Measurements from ENCODE around the gene PSMA1.

PSMA1 gene

GRCh38 chr11:14541192-14541947 is 21.2 kb upstream of the PSMA1 start:
- Histone ChIP-seq H3K27ac (ENCODE audit: low read length) (no peak overlapping the region), H3K4me1 (ENCODE audit: low read length) (peaks cover 7% of the 10 kb centered on the region), H3K79me2 (ENCODE audit: low read length) (no peaks in the 10 kb centered on the region), H3K9me2 (replicated peaks; ENCODE audit: insufficient read depth, low read length) (no peaks in the 10 kb centered on the region), H2AFZ (ENCODE audit: low read length) (no peak overlapping the region), H3K9ac (ENCODE audit: low read length) (no peak overlapping the region), H3K27me3 (replicated peaks; ENCODE audit: insufficient read depth, low read length) (no peaks in the 10 kb centered on the region), H3K36me3 (replicated peaks; ENCODE audit: insufficient read depth, low read length) (no peaks in the 10 kb centered on the region), H3K4me2 (ENCODE audit: low read depth, low read length) (no peak overlapping the region), H3K4me3 (ENCODE audit: low read length) (no peak overlapping the region), H3F3A (ENCODE audit: insufficient read depth, low read length) (no peaks in the 10 kb centered on the region; the same call in 1 of the 2 replicates), H3K9me3 (replicated peaks; ENCODE audit: insufficient read depth, low read length) (no peaks in the 10 kb centered on the region), H4K20me1 (ENCODE audit: insufficient read depth, low read length) (no peaks in the 10 kb centered on the region)
- TF ChIP-seq EZH2 (optimal IDR thresholded peaks at IDR 0.05; ENCODE audit: low read depth, low read length) (no peak), EZH2phosphoT487 (IDR thresholded peaks at IDR 0.05; ENCODE audit: low read length) (no peak)
- TF ChIP-seq, protein P1, sequence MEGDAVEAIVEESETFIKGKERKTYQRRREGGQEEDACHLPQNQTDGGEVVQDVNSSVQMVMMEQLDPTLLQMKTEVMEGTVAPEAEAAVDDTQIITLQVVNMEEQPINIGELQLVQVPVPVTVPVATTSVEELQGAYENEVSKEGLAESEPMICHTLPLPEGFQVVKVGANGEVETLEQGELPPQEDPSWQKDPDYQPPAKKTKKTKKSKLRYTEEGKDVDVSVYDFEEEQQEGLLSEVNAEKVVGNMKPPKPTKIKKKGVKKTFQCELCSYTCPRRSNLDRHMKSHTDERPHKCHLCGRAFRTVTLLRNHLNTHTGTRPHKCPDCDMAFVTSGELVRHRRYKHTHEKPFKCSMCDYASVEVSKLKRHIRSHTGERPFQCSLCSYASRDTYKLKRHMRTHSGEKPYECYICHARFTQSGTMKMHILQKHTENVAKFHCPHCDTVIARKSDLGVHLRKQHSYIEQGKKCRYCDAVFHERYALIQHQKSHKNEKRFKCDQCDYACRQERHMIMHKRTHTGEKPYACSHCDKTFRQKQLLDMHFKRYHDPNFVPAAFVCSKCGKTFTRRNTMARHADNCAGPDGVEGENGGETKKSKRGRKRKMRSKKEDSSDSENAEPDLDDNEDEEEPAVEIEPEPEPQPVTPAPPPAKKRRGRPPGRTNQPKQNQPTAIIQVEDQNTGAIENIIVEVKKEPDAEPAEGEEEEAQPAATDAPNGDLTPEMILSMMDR (IDR thresholded peaks at IDR 0.05; ENCODE audit: low read length), result no peak
- DNase-seq, result no peak

DNA sequence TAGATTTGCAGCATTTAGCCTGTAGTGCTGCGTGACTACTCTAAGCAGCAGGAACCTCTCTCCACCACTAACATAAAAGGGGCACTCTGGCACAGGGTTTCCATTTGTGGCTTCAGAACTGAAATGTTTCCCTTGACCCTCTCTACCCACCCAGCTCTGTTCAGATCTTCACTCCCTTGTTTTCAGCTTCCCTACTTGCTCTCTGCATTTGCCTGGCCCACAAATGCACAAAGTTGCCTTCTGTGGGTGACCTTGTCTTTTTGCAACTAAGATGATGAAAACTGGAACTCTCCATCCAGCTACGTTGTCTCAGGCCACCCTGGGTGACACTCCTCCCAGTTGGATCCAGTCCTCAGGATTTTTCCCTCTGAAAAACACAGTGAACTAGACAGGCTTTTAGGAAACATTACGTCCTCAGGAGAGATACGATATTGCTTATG is 19.8 kb upstream of the PSMA1 start:
- DNase-seq, result no peak
- no peaks in the 10 kb centered on the region for H3K79me2 ChIP-seq (ENCODE audit: low read length)
- H3K4me1 ChIP-seq (ENCODE audit: low read length), result peaks cover 7% of the 10 kb centered on the region
- no peak overlapping the region for H2AFZ ChIP-seq (ENCODE audit: low read length)
- H3K36me3 ChIP-seq (replicated peaks; ENCODE audit: insufficient read depth, low read length), result no peaks in the 10 kb centered on the region
- no peaks in the 10 kb centered on the region for H3K9me2 ChIP-seq (replicated peaks; ENCODE audit: insufficient read depth, low read length)
- H3K4me2 ChIP-seq (ENCODE audit: low read depth, low read length), result no peak overlapping the region
- H3K4me3 ChIP-seq (ENCODE audit: low read length), result no peak overlapping the region
- no peak for TF ChIP-seq EZH2 (optimal IDR thresholded peaks at IDR 0.05; ENCODE audit: low read depth, low read length)
- no peak for TF ChIP-seq EZH2phosphoT487 (IDR thresholded peaks at IDR 0.05; ENCODE audit: low read length)
- TF ChIP-seq, protein P1 (IDR thresholded peaks at IDR 0.05; ENCODE audit: low read length), result no peak
- H4K20me1 ChIP-seq (ENCODE audit: insufficient read depth, low read length), result no peaks in the 10 kb centered on the region
- H3K9me3 ChIP-seq (replicated peaks; ENCODE audit: insufficient read depth, low read length), result no peaks in the 10 kb centered on the region
- H3K27me3 ChIP-seq (replicated peaks; ENCODE audit: insufficient read depth, low read length), result no peaks in the 10 kb centered on the region
- no peaks in the 10 kb centered on the region; the same call in 1 of the 2 replicates for H3F3A ChIP-seq (ENCODE audit: insufficient read depth, low read length)
- no peak overlapping the region for H3K27ac ChIP-seq (ENCODE audit: low read length)
- H3K9ac ChIP-seq (ENCODE audit: low read length), result no peak overlapping the region

- H2AFZ ChIP-seq (ENCODE audit: low read length), result no peak overlapping the region
- no peak overlapping the region for H3K27ac ChIP-seq (ENCODE audit: low read length)
- no peak overlapping the region for H3K4me2 ChIP-seq (ENCODE audit: low read depth, low read length)
- DNase-seq, result no peak
- no peaks in the 10 kb centered on the region for H4K20me1 ChIP-seq (ENCODE audit: insufficient read depth, low read length)
- no peak for TF ChIP-seq EZH2phosphoT487 (IDR thresholded peaks at IDR 0.05; ENCODE audit: low read length)
- TF ChIP-seq EZH2 (optimal IDR thresholded peaks at IDR 0.05; ENCODE audit: low read depth, low read length), result no peak
- TF ChIP-seq, protein P1 (IDR thresholded peaks at IDR 0.05; ENCODE audit: low read length), result no peak
- H3K79me2 ChIP-seq (ENCODE audit: low read length), result no peaks in the 10 kb centered on the region
- no peaks in the 10 kb centered on the region for H3K27me3 ChIP-seq (replicated peaks; ENCODE audit: insufficient read depth, low read length)
- no peak overlapping the region for H3K9ac ChIP-seq (ENCODE audit: low read length)
- H3K4me1 ChIP-seq (ENCODE audit: low read length), result no peaks in the 10 kb centered on the region
- no peaks in the 10 kb centered on the region for H3K9me2 ChIP-seq (replicated peaks; ENCODE audit: insufficient read depth, low read length)
- no peaks in the 10 kb centered on the region; the same call in 1 of the 2 replicates for H3F3A ChIP-seq (ENCODE audit: insufficient read depth, low read length)
- no peak overlapping the region for H3K4me3 ChIP-seq (ENCODE audit: low read length)
- H3K9me3 ChIP-seq (replicated peaks; ENCODE audit: insufficient read depth, low read length), result no peaks in the 10 kb centered on the region
- H3K36me3 ChIP-seq (replicated peaks; ENCODE audit: insufficient read depth, low read length), result no peaks in the 10 kb centered on the region
These were observed 18.9 kb upstream of the PSMA1 start for GRCh38 chr11:14538926-14539554.
